GM23248 (cell line): Measurements from ENCODE around the gene NAXE.

ENCODE experiments used
- EZH2 ChIP-seq: fragments of 200-600 bp; sonication (generic); IDR thresholded peaks from 2 replicates; pipeline ENCODE4 v1.6.1; 2018; ENCODE audit warnings: antibody characterized with exemption, mild to moderate bottlenecking; ENCODE audit not compliant: insufficient read depth, poor library complexity, severe bottlenecking
- EZH2phosphoT487 ChIP-seq: fragments of 200-600 bp; sonication (generic); IDR thresholded peaks from 2 replicates; pipeline ENCODE4 v1.6.1; 2018; ENCODE audit warnings: antibody characterized with exemption, moderate library complexity, mild to moderate bottlenecking, low read depth; ENCODE audit not compliant: insufficient read depth

- TF ChIP-seq EZH2 (no peak), EZH2phosphoT487 (no peak)
Observed at GRCh38 chr1:156547982-156548381, 43.6 kb upstream of the NAXE start.
